ENCODE measurements around the gene KLF18. TPM values are rescaled to one million over a fixed set of nuclear protein-coding genes. Genes with fewer than 3 reads are reported as not detected.

Gene KLF18
- total and polyA plus RNA-seq, 4 donors = not detected

DNA sequence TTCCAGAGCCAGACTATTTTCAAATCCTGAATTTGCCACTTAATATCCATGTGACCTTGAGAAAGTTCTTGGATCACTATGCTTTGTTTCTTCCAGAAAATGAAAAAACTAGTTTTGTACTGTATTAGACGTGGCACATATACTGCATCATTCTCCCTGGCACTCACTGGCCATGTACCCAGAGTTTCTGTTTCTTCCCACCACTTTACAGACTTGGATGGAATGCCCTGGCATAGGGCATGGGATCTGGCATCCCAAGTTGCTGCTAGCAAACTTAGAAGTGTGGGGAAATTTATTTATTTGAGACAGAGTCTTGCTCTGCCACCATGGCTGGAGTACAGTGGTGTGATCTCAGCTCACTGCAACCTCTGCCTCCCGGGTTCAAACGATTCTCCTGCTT lies 10.0 kb downstream of the KLF18 start:
- H3K27me3 ChIP-seq (ENCODE audit: control insufficient read depth in 3 of 3, insufficient read depth in 3 of 3, low read length in 2 of 3) = no peaks in the 10 kb centered on the region
- H3K4me1 ChIP-seq (ENCODE audit: control insufficient read depth in 5 of 5, insufficient read depth in 5 of 5, low read length in 5 of 5) = no peaks in the 10 kb centered on the region

DNA sequence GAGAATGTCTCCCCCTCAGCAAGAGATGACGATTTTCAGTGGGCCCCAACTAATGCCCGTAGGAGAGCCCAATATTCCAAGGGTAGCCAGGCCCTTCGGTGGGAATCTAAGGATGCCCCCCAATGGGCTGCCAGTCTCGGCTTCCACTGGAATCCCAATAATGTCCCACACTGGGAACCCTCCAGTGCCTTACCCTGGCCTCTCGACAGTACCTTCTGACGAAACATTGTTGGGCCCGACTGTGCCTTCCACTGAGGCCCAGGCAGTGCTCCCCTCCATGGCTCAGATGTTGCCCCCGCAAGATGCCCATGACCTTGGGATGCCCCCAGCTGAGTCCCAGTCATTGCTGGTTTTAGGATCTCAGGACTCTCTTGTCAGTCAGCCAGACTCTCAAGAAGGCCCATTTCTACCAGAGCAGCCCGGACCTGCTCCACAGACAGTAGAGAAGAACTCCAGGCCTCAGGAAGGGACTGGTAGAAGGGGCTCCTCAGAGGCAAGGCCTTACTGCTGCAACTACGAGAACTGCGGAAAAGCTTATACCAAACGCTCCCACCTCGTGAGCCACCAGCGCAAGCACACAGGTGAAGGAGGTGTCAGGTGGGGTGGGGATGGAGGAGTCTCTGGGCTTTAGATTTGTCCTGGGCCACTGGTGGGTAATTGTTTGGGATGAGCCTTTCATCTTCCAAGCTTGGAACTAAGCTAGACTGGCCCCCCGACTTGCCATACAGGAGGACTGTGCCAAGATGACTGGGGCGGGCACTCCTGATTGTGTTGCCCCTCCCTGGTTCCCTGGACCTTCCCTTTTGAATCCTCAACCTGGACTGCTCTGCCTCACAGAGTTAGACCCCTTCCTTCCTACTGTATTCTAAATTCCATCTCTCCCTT lies 11.6 kb downstream of the KLF18 start:
- TF ChIP-seq, protein P1, sequence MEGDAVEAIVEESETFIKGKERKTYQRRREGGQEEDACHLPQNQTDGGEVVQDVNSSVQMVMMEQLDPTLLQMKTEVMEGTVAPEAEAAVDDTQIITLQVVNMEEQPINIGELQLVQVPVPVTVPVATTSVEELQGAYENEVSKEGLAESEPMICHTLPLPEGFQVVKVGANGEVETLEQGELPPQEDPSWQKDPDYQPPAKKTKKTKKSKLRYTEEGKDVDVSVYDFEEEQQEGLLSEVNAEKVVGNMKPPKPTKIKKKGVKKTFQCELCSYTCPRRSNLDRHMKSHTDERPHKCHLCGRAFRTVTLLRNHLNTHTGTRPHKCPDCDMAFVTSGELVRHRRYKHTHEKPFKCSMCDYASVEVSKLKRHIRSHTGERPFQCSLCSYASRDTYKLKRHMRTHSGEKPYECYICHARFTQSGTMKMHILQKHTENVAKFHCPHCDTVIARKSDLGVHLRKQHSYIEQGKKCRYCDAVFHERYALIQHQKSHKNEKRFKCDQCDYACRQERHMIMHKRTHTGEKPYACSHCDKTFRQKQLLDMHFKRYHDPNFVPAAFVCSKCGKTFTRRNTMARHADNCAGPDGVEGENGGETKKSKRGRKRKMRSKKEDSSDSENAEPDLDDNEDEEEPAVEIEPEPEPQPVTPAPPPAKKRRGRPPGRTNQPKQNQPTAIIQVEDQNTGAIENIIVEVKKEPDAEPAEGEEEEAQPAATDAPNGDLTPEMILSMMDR (IDR thresholded peaks at IDR 0.05; ENCODE audit: control extremely low read depth, extremely low read depth) = no peak
- Histone ChIP-seq H3K9me3 (ENCODE audit: control insufficient read depth in 4 of 4, insufficient read depth in 3 of 4, low read length in 3 of 4) (no peaks in the 10 kb centered on the region), H3K4me1 (ENCODE audit: control insufficient read depth in 5 of 5, insufficient read depth in 5 of 5, low read length in 5 of 5) (no peaks in the 10 kb centered on the region), H3K27me3 (ENCODE audit: control insufficient read depth in 3 of 3, insufficient read depth in 3 of 3, low read length in 2 of 3) (no peaks in the 10 kb centered on the region), H3K9ac (ENCODE audit: insufficient read depth in 1 of 2, low read length in 2 of 2) (no peak overlapping the region), H3K27ac (ENCODE audit: low read depth in 1 of 2, low read length in 1 of 2) (no peak overlapping the region), H3K36me3 (ENCODE audit: control insufficient read depth in 4 of 4, insufficient read depth in 4 of 4, low read length in 4 of 4) (no peaks in the 10 kb centered on the region), H3K4me3 (no peak overlapping the region)
- DNase-seq (no peak), ATAC-seq (ENCODE audit: insufficient read depth, low FRiP score) (no peak)
- WGBS, 2 donors = 88 to 93% methylated on average over 16 of the region's 16 CpGs

More for the DNA sequence above, 10.0 kb downstream of the KLF18 start:
- H3K9ac ChIP-seq (ENCODE audit: insufficient read depth in 1 of 2, low read length in 2 of 2) = no peak overlapping the region
- H3K36me3 ChIP-seq (ENCODE audit: control insufficient read depth in 4 of 4, insufficient read depth in 4 of 4, low read length in 4 of 4) = no peaks in the 10 kb centered on the region
- WGBS, 2 donors = 72 to 91% methylated on average over 3 of the region's 3 CpGs
- no peak overlapping the region for H3K27ac ChIP-seq (ENCODE audit: low read depth in 1 of 2, low read length in 1 of 2)
- TF ChIP-seq, protein P1 (IDR thresholded peaks at IDR 0.05; ENCODE audit: control extremely low read depth, extremely low read depth) = no peak
- ATAC-seq (ENCODE audit: insufficient read depth, low FRiP score) = no peak
- H3K4me3 ChIP-seq = no peak overlapping the region
- H3K9me3 ChIP-seq (ENCODE audit: control insufficient read depth in 4 of 4, insufficient read depth in 3 of 4, low read length in 3 of 4) = no peaks in the 10 kb centered on the region
- DNase-seq = no peak

DNA sequence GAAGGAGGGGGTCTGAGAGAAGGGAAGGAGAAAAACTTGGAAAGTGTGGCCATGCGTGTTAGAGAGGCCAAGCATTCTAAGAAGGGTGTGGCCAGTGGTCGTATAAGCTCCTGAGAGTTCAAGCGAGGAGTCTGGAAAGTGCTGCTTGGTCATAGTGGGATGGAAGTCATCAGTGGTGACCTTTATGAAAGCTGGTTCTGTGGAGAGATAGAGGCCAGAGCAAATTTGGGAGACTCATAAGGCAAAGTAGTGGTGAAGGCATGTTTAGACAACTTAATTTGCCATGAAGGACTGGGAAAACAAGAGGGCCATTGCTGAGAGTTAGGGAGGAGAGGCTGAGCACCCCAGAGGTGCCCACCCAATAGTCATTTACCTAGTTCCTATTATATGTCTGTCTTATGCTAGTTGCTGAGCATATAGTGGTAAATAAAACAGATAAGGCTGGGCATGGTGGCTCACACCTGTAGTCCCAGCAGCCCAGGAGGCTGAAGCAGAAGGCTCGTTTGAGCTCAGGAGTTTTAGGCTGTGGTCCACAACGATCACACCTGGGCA lies 21.0 kb downstream of the KLF18 start:
- 81 to 91% methylated on average over 5 of the region's 5 CpGs for WGBS, 2 donors
- TF ChIP-seq, protein P1 (IDR thresholded peaks at IDR 0.05; ENCODE audit: control extremely low read depth, extremely low read depth) = no peak
- no peak overlapping the region for H3K4me3 ChIP-seq

More for the DNA sequence above, 21.0 kb downstream of the KLF18 start:
- Histone ChIP-seq H3K27ac (ENCODE audit: low read depth in 1 of 2, low read length in 1 of 2) (no peak overlapping the region), H3K9me3 (ENCODE audit: control insufficient read depth in 4 of 4, insufficient read depth in 3 of 4, low read length in 3 of 4) (no peaks in the 10 kb centered on the region), H3K27me3 (ENCODE audit: control insufficient read depth in 3 of 3, insufficient read depth in 3 of 3, low read length in 2 of 3) (no peaks in the 10 kb centered on the region), H3K36me3 (ENCODE audit: control insufficient read depth in 4 of 4, insufficient read depth in 4 of 4, low read length in 4 of 4) (no peaks in the 10 kb centered on the region), H3K9ac (ENCODE audit: insufficient read depth in 1 of 2, low read length in 2 of 2) (no peak overlapping the region), H3K4me1 (ENCODE audit: control insufficient read depth in 5 of 5, insufficient read depth in 5 of 5, low read length in 5 of 5) (no peaks in the 10 kb centered on the region)
- ATAC-seq (ENCODE audit: insufficient read depth, low FRiP score) (no peak), DNase-seq (no peak)
